Fibroblast of lung (primary cell): ENCODE measurements around the gene XIRP2. TPM values are rescaled to one million over a fixed set of nuclear protein-coding genes. Genes with fewer than 3 reads are reported as not detected.

Experiments
- DNase-seq, 2 donors: peaks; one replicate each; pipeline versions ENCODE4 v3.0.0 to v3.0.0-alpha.2; 2010; ENCODE audit warnings: low read depth in 2 of 2
- H2AFZ ChIP-seq: 2 replicates; pipeline ENCODE4 v1.5.1; 2012; ENCODE audit warnings: low read length, control low read depth, inconsistent platforms
- H3K27ac ChIP-seq: 2 replicates; pipeline ENCODE4 v1.5.1; 2011; ENCODE audit warnings: low read length, control low read depth; ENCODE audit not compliant: insufficient read depth
- H3K27me3 ChIP-seq: 2 replicates; pipeline ENCODE4 v1.5.1; 2011; ENCODE audit warnings: mild to moderate bottlenecking, low read length; ENCODE audit not compliant: control insufficient read depth, insufficient read depth
- H3K36me3 ChIP-seq: 2 replicates; pipeline ENCODE4 v1.5.1; 2011; ENCODE audit warnings: low read length; ENCODE audit not compliant: control insufficient read depth, insufficient read depth
- H3K4me1 ChIP-seq: 2 replicates; pipeline ENCODE4 v1.5.1; 2011; ENCODE audit warnings: low read length; ENCODE audit not compliant: control insufficient read depth, insufficient read depth; ENCODE audit errors: extremely low read depth
- H3K4me2 ChIP-seq: 2 replicates; pipeline ENCODE4 v1.5.1; 2011; ENCODE audit warnings: low read length, control low read depth; ENCODE audit not compliant: insufficient read depth; ENCODE audit errors: extremely low read depth
- H3K4me3 ChIP-seq, 4 experiments: fragments of 200-600 bp in 1 of 4; sonication (generic) in 1 of 4; replicated peaks in 1 of 4; 2 replicates each; pipeline ENCODE4 v1.5.1; 2011 to 2016; ENCODE audit warnings: low read length in 4 of 4, low read depth in 3 of 4, mild to moderate bottlenecking in 3 of 4, control low read depth in 2 of 4, inconsistent platforms in 1 of 4, mixed read lengths in 1 of 4; ENCODE audit not compliant: insufficient read depth in 1 of 4; ENCODE audit errors: control extremely low read depth in 1 of 4
- H3K79me2 ChIP-seq: 2 replicates; pipeline ENCODE4 v1.5.1; 2012; ENCODE audit warnings: mild to moderate bottlenecking, low read length, inconsistent platforms; ENCODE audit not compliant: control insufficient read depth, insufficient read depth
- H3K9ac ChIP-seq: 2 replicates; pipeline ENCODE4 v1.5.1; 2011; ENCODE audit warnings: mild to moderate bottlenecking, low read length, control low read depth; ENCODE audit not compliant: insufficient read depth
- H3K9me3 ChIP-seq: 2 replicates; pipeline ENCODE4 v1.5.1; 2012; ENCODE audit warnings: low read depth, low read length; ENCODE audit not compliant: control insufficient read depth, insufficient read depth
- H4K20me1 ChIP-seq: 2 replicates; pipeline ENCODE4 v1.5.1; 2011; ENCODE audit warnings: low read length; ENCODE audit not compliant: control insufficient read depth, insufficient read depth; ENCODE audit errors: extremely low read depth
- EZH2 ChIP-seq: IDR thresholded peaks from 2 replicates; pipeline ENCODE4 v1.5.1; 2012; ENCODE audit warnings: low read length, control low read depth, mild to moderate bottlenecking; ENCODE audit errors: missing control alignments
- polyA plus RNA-seq, 2 donors: library from polyadenylated mRNA; depleted of rRNA in 1 of 2; stranded (reverse) in 1 of 2; unstranded in 1 of 2; fragments of >200 nt; gene quantifications; 2 replicates each; pipeline ENCODE4 v1.2.1, GENCODE V29; 2011 to 2012; ENCODE audit warnings: missing spikeins in 1 of 2
- total RNA-seq: library from RNA; depleted of rRNA; stranded (reverse); fragments of >200 nt; gene quantifications from 2 replicates; pipeline ENCODE4 v1.2.1, GENCODE V29; 2014
- TF ChIP-seq, protein P1 (sequence below), 2 donors: IDR thresholded peaks in 1 of 2; conservative IDR thresholded peaks in 1 of 2; 1 replicate in 1 of 2; 2 replicates in 1 of 2; pipeline ENCODE4 v1.5.1; 2011 to 2012; ENCODE audit warnings: low read length in 2 of 2, control low read depth in 1 of 2, inconsistent platforms in 1 of 2, low read depth in 1 of 2, mild to moderate bottlenecking in 1 of 2

The XIRP2 gene
- total and polyA plus RNA-seq, 2 donors (not counting 1 experiment from before 2014, with no cell fraction given), result 1.1 to 2.0 TPM

GRCh38 chr2:167128130-167128529, 239.8 kb downstream of the XIRP2 start:
- H2AFZ ChIP-seq, result no peak overlapping the region
- H3K9ac ChIP-seq, result no peak overlapping the region
- no peaks in the 10 kb centered on the region for H3K36me3 ChIP-seq
- DNase-seq, result no peak
- H3K79me2 ChIP-seq, result no peaks in the 10 kb centered on the region
- H3K27ac ChIP-seq, result no peak overlapping the region
- no peaks in the 10 kb centered on the region for H3K9me3 ChIP-seq
- TF ChIP-seq, protein P1, sequence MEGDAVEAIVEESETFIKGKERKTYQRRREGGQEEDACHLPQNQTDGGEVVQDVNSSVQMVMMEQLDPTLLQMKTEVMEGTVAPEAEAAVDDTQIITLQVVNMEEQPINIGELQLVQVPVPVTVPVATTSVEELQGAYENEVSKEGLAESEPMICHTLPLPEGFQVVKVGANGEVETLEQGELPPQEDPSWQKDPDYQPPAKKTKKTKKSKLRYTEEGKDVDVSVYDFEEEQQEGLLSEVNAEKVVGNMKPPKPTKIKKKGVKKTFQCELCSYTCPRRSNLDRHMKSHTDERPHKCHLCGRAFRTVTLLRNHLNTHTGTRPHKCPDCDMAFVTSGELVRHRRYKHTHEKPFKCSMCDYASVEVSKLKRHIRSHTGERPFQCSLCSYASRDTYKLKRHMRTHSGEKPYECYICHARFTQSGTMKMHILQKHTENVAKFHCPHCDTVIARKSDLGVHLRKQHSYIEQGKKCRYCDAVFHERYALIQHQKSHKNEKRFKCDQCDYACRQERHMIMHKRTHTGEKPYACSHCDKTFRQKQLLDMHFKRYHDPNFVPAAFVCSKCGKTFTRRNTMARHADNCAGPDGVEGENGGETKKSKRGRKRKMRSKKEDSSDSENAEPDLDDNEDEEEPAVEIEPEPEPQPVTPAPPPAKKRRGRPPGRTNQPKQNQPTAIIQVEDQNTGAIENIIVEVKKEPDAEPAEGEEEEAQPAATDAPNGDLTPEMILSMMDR (conservative IDR thresholded peaks at IDR 0.05 in 1 of 2, IDR thresholded peaks at IDR 0.05 in 1 of 2; ENCODE audit: low read depth in 1 of 2, low read length in 2 of 2), result no peak
- TF ChIP-seq EZH2, result no peak
- H3K27me3 ChIP-seq, result no peaks in the 10 kb centered on the region
- H4K20me1 ChIP-seq, result no peaks in the 10 kb centered on the region
- H3K4me2 ChIP-seq, result no peak overlapping the region
- no peak overlapping the region for H3K4me3 ChIP-seq
- H3K4me1 ChIP-seq, result no peaks in the 10 kb centered on the region

DNA sequence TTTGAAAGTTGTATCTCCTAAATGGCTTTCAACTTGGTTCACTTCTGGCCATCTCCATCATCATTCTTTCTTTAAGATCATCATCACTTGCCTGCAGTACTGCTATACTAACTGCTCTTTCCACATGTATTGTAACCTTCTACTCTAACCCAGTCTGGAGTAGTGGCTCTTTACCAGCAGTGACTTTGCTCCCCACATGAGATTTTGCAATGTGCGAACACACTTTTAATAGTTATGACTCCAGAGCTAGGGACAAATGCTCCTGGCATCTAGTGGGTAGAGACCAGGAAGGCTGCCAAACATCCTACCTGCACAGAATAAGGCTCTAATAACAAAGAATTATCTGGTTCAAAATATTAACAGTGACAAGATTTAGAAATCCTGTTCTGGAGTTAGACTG, 243.8 kb downstream of the XIRP2 start:
- Histone ChIP-seq H3K36me3 (no peaks in the 10 kb centered on the region), H3K4me2 (no peak overlapping the region), H3K4me3 (no peak overlapping the region), H3K27ac (no peak overlapping the region), H2AFZ (no peak overlapping the region), H3K27me3 (no peaks in the 10 kb centered on the region), H3K79me2 (no peaks in the 10 kb centered on the region), H3K4me1 (peaks cover 9% of the 10 kb centered on the region), H3K9me3 (no peaks in the 10 kb centered on the region), H3K9ac (no peak overlapping the region), H4K20me1 (no peaks in the 10 kb centered on the region)
- no peak for TF ChIP-seq EZH2
- TF ChIP-seq, protein P1 (conservative IDR thresholded peaks at IDR 0.05 in 1 of 2, IDR thresholded peaks at IDR 0.05 in 1 of 2; ENCODE audit: low read depth in 1 of 2, low read length in 2 of 2), result no peak
- no peak for DNase-seq

DNA sequence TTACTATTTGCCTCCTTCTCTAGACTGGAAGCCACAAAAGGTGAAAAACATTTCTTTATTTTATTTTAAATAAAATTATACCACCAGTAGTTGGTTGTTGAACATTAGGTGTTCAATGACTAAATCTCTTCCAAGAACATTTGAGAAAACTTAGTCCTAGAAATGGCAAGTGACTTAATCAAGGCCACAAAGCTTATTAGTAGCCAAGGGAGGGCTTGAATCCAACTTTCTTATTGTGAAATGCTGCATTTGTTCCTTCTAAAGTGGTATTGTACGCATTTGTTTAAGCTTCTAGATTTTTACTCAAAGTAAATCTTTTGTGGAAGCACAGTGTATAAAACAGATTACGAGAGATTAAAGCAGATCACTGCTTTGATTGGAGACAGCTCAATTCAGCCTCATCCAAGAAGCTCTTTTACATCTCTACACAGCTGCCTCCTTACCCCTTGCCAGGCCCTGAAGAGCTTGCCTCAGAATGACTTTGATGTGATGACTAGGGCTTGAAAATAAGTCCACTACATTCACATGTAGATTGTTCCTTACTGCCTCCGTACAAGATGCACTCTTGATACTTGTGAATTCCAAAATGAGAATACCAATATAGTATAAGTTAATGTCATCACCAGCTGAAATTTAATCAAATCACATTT, 244.8 kb downstream of the XIRP2 start:
- Histone ChIP-seq H3K4me1 (peaks cover 9% of the 10 kb centered on the region), H4K20me1 (no peaks in the 10 kb centered on the region), H3K27ac (no peak overlapping the region), H3K36me3 (no peaks in the 10 kb centered on the region), H3K4me3 (no peak overlapping the region), H2AFZ (no peak overlapping the region), H3K79me2 (no peaks in the 10 kb centered on the region), H3K27me3 (no peaks in the 10 kb centered on the region), H3K9ac (no peak overlapping the region), H3K4me2 (no peak overlapping the region), H3K9me3 (no peaks in the 10 kb centered on the region)
- no peak for DNase-seq
- TF ChIP-seq, protein P1 (conservative IDR thresholded peaks at IDR 0.05 in 1 of 2, IDR thresholded peaks at IDR 0.05 in 1 of 2; ENCODE audit: low read depth in 1 of 2, low read length in 2 of 2), result no peak
- no peak for TF ChIP-seq EZH2
